ENCODE data around the gene CASP8AP2.

- TF ChIP-seq EZH2 (IDR thresholded peaks at IDR 0.05) (no peak), CTCF (IDR thresholded peaks at IDR 0.05) (no peak), EZH2phosphoT487 (IDR thresholded peaks at IDR 0.05) (no peak)
Measured at GRCh38 chr6:89917216-89917615, 87.5 kb downstream of the CASP8AP2 start.
